Ishikawa (cell line): ENCODE results near the gene ZNF667.

Source experiments
- CEBPB ChIP-seq: IDR thresholded peaks from 2 replicates; pipeline ENCODE4 v1.6.1; 2012
- CREB1 ChIP-seq: IDR thresholded peaks from 2 replicates; pipeline ENCODE4 v1.6.1; 2012; ENCODE audit warnings: low read depth
- EGR1 ChIP-seq: IDR thresholded peaks from 2 replicates; pipeline ENCODE4 v1.6.1; 2012
- EP300 ChIP-seq: IDR thresholded peaks from 2 replicates; pipeline ENCODE4 v1.6.1; 2012; ENCODE audit warnings: borderline replicate concordance
- FOXM1 ChIP-seq: IDR thresholded peaks from 2 replicates; pipeline ENCODE4 v1.6.1; 2012; ENCODE audit warnings: low read depth, borderline replicate concordance
- NFIC ChIP-seq: IDR thresholded peaks from 2 replicates; pipeline ENCODE4 v1.6.1; 2012
- RAD21 ChIP-seq: IDR thresholded peaks from 2 replicates; pipeline ENCODE4 v1.6.1; 2012; ENCODE audit warnings: low read depth
- TAF1 ChIP-seq: IDR thresholded peaks from 2 replicates; pipeline ENCODE4 v1.6.1; 2012; ENCODE audit warnings: low read depth, mild to moderate bottlenecking
- TCF12 ChIP-seq: IDR thresholded peaks from 2 replicates; pipeline ENCODE4 v1.6.1; 2012; ENCODE audit warnings: low read depth
- TEAD4 ChIP-seq: IDR thresholded peaks from 2 replicates; pipeline ENCODE4 v1.6.1; 2012
- YY1 ChIP-seq: IDR thresholded peaks from 2 replicates; pipeline ENCODE4 v1.6.1; 2012; ENCODE audit warnings: low read depth
- ZBTB7A ChIP-seq: IDR thresholded peaks from 2 replicates; pipeline ENCODE4 v1.6.1; 2012; ENCODE audit warnings: low read depth
- TF ChIP-seq, protein P1 (sequence below): IDR thresholded peaks from 2 replicates; pipeline ENCODE4 v1.6.1; 2012; ENCODE audit warnings: low read depth, mild to moderate bottlenecking
- TF ChIP-seq, protein P2 (sequence below): IDR thresholded peaks from 2 replicates; pipeline ENCODE4 v1.6.1; 2012
- TF ChIP-seq, protein P3 (sequence below): IDR thresholded peaks from 2 replicates; pipeline ENCODE4 v1.6.1; 2012

Gene ZNF667

DNA sequence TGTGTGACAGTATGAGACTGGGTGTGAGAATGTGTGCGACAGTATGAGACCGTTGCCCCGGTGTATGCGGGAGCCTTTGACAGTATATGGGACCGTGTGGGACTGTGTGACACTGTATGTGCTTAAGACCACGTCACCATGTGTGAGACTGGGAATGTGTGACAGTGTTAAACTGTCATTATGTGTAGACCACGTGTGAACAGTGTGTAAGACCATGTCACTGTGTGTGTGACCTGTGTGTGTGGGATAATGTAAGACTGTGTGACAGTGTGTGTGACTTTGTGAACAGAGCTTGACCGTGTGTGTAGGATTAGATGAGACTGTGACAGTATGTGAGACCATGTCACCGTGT lies 72.5 kb downstream of the ZNF667 start:
- TF ChIP-seq TEAD4 (no peak), NFIC (no peak), EP300 (no peak), TAF1 (no peak), TCF12 (no peak), FOXM1 (no peak), EGR1 (no peak), ZBTB7A (no peak), RAD21 (no peak)
- TF ChIP-seq, protein P1, sequence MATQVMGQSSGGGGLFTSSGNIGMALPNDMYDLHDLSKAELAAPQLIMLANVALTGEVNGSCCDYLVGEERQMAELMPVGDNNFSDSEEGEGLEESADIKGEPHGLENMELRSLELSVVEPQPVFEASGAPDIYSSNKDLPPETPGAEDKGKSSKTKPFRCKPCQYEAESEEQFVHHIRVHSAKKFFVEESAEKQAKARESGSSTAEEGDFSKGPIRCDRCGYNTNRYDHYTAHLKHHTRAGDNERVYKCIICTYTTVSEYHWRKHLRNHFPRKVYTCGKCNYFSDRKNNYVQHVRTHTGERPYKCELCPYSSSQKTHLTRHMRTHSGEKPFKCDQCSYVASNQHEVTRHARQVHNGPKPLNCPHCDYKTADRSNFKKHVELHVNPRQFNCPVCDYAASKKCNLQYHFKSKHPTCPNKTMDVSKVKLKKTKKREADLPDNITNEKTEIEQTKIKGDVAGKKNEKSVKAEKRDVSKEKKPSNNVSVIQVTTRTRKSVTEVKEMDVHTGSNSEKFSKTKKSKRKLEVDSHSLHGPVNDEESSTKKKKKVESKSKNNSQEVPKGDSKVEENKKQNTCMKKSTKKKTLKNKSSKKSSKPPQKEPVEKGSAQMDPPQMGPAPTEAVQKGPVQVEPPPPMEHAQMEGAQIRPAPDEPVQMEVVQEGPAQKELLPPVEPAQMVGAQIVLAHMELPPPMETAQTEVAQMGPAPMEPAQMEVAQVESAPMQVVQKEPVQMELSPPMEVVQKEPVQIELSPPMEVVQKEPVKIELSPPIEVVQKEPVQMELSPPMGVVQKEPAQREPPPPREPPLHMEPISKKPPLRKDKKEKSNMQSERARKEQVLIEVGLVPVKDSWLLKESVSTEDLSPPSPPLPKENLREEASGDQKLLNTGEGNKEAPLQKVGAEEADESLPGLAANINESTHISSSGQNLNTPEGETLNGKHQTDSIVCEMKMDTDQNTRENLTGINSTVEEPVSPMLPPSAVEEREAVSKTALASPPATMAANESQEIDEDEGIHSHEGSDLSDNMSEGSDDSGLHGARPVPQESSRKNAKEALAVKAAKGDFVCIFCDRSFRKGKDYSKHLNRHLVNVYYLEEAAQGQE: no peak

DNA sequence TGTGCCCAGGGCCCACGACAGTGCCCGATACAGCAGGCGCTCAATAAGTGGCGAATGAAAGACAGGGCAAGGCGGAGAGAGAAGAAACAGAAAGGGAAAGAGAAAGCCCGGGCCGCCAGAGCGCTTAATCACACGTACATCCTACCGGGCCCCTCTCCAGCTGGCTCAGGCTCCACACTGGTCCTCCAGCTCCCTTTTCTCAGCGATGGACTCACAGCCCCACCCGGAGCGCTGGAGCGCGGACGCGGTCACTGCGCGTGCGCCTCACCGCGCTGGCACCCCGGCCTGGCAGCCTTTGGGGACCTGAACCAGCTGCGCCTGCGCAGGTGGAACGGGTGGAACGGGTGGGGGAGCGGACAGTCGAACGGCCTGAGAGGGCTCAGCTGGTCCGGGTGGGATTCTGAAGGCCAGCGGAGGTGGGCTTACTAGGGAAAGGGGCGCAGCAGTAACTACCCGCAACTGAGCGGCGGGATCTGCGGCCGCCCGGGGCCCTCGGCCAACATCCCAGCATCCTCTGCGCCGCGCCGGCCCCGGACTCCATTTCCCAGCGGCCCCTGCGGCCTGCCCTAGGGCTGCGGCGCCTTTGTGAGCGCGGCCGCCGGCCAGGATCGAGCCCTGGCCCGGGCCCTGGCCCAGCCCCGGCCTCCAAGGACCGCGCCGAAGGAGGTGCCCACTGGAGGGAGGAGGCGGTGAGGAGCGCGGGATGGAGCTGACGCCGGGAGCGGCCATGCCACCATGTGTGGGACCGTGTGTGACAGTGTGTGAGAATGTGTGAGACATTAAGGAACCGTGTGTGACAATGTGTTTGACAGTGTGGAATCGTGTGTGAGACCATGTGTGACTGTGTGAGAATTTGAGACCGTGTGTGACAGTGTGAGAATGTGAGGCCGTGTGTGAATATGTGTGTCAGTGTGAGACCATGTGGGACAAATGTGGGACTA lies 73.1 kb downstream of the ZNF667 start, which contains the start of gene ZNF583:
Gene ZNF583, plus strand, starts transcription at position 569 of the 941 bp plus-strand sequence. CDS start 2,783 bp downstream, outside the sequence.
- TF ChIP-seq CEBPB (no peak), NFIC (peak; percentile 63; the same call in 1 of the 2 replicates), TAF1 (0 out of 2 replicates have a peak, but pooled peaks have one; percentile 18)
- TF ChIP-seq, protein P2, sequence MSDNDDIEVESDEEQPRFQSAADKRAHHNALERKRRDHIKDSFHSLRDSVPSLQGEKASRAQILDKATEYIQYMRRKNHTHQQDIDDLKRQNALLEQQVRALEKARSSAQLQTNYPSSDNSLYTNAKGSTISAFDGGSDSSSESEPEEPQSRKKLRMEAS: peak; percentile 41; the same call in 1 of the 2 replicates

DNA sequence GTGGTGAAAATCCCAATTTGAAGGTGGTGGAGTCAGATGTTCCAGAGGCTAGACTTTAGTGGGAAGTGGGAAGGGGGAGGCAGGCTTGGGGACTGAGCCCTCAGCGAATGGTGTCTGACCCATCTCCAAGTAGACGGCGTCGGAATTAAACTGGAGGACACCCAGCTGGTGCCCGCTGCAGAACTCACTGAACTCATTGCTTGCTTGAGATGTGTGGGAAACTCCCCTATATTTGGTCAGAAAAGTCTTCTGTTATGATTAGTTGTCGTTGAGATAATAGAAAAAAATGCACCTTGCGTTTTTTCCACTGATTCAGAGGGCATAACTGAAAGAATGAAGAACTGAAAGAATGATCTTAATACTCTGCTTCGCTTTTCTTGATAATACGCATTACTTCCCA lies 73.9 kb downstream of the ZNF667 start:
- TF ChIP-seq EP300 (no peak), ZBTB7A (no peak), FOXM1 (no peak), TCF12 (no peak), CREB1 (no peak), YY1 (no peak), NFIC (no peak), RAD21 (no peak), TAF1 (no peak), TEAD4 (no peak), EGR1 (no peak), CEBPB (no peak)
- TF ChIP-seq, protein P2: no peak
- TF ChIP-seq, protein P3, sequence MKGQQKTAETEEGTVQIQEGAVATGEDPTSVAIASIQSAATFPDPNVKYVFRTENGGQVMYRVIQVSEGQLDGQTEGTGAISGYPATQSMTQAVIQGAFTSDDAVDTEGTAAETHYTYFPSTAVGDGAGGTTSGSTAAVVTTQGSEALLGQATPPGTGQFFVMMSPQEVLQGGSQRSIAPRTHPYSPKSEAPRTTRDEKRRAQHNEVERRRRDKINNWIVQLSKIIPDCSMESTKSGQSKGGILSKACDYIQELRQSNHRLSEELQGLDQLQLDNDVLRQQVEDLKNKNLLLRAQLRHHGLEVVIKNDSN: no peak
- TF ChIP-seq, protein P1: no peak

DNA sequence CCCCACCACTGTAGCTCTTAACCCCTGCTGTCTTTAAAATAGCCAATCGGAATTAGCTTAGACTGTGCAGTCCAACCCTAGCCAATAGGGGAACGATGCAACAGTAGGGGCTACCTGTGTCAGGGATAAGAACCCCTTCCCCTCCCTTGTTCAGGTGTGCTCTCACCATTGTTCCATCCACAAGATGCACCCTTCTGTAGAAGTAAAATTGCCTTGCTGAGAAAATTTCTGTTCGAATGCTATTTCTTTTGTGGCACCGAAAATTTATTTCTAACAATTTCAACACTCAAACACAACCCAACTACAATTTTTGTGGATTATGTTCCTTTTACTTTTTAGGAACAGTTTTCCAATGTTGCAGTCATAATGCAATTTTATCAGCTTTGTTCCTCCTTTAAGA lies 76.7 kb downstream of the ZNF667 start:
- TF ChIP-seq EGR1 (no peak), TAF1 (no peak), TCF12 (no peak), CREB1 (no peak), CEBPB (no peak)
- TF ChIP-seq, protein P3: no peak
- TF ChIP-seq, protein P1: no peak
